SU-DHL-6 (cell line): Measurements from ENCODE around the gene OR7G3.

ENCODE experiments used
- EZH2phosphoT487 ChIP-seq: fragments of 200-600 bp; sonication (generic), shearing (Covaris generic); conservative IDR thresholded peaks from 2 replicates; pipeline ENCODE4 v1.6.1; 2018; ENCODE audit warnings: mild to moderate bottlenecking, antibody characterized with exemption, low read length, moderate library complexity, mixed read lengths
- TF ChIP-seq, protein P1 (sequence below): fragments of 200-600 bp; sonication (generic); IDR thresholded peaks from one replicate; pipeline ENCODE4 v1.5.1; 2017; ENCODE audit warnings: antibody characterized with exemption, mild to moderate bottlenecking, low read length, moderate library complexity; ENCODE audit not compliant: insufficient read depth, poor library complexity, severe bottlenecking

DNA sequence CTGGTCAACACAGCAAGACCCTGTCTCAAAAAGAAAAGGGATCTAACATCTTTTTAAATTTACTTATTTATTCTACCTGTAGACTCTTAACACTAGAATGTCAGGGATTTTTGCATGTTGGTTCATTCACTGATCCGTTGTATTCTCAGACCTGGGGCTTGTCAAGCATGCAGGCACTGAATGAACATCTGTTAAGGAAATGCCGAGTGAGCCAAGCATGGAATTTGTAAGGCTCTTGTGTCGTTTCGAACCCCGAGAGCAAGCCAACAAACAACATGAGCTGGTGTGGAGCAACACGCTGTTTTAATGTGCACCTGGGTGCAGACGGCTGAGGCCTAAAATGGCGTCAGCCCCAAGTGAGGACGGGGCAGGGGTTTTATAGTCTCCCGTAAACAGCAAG lies 49.8 kb downstream of the OR7G3 start:
- TF ChIP-seq, protein P1, sequence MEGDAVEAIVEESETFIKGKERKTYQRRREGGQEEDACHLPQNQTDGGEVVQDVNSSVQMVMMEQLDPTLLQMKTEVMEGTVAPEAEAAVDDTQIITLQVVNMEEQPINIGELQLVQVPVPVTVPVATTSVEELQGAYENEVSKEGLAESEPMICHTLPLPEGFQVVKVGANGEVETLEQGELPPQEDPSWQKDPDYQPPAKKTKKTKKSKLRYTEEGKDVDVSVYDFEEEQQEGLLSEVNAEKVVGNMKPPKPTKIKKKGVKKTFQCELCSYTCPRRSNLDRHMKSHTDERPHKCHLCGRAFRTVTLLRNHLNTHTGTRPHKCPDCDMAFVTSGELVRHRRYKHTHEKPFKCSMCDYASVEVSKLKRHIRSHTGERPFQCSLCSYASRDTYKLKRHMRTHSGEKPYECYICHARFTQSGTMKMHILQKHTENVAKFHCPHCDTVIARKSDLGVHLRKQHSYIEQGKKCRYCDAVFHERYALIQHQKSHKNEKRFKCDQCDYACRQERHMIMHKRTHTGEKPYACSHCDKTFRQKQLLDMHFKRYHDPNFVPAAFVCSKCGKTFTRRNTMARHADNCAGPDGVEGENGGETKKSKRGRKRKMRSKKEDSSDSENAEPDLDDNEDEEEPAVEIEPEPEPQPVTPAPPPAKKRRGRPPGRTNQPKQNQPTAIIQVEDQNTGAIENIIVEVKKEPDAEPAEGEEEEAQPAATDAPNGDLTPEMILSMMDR = no peak
- no peak for TF ChIP-seq EZH2phosphoT487
